Loucy (cell line): Measurements from ENCODE around the gene FOXP3.

Experiments used
- H2AFZ ChIP-seq: fragments of 200-600 bp; sonication (generic); 2 replicates; pipeline ENCODE4 v1.6.0; 2016; ENCODE audit warnings: antibody characterized with exemption, mild to moderate bottlenecking, low read length, moderate library complexity
- H3F3A ChIP-seq: fragments of 200-600 bp; 2 replicates; pipeline ENCODE4 v1.6.0; 2016; ENCODE audit warnings: antibody characterized with exemption, low read depth, mild to moderate bottlenecking
- H3K27me3 ChIP-seq: fragments of 200-600 bp; sonication (generic); 2 replicates; pipeline ENCODE4 v1.6.1; 2014; ENCODE audit warnings: low read length, mild to moderate bottlenecking; ENCODE audit not compliant: insufficient read depth, poor library complexity, severe bottlenecking
- H3K36me3 ChIP-seq: fragments of 200-600 bp; sonication (generic); 2 replicates; pipeline ENCODE4 v1.6.1; 2016; ENCODE audit warnings: low read length; ENCODE audit not compliant: insufficient read depth
- H3K4me1 ChIP-seq: fragments of 200-600 bp; sonication (generic); 2 replicates; pipeline ENCODE4 v1.5.1; 2014; ENCODE audit warnings: low read length, mild to moderate bottlenecking; ENCODE audit not compliant: insufficient read depth, poor library complexity, severe bottlenecking
- H3K4me2 ChIP-seq: fragments of 200-600 bp; sonication (generic); 2 replicates; pipeline ENCODE4 v1.6.0; 2014; ENCODE audit warnings: antibody characterized with exemption, low read length, low read depth, mild to moderate bottlenecking; ENCODE audit not compliant: poor library complexity, severe bottlenecking
- H3K4me3 ChIP-seq: fragments of 200-600 bp; sonication (generic); 2 replicates; pipeline ENCODE4 v1.5.1; 2014; ENCODE audit warnings: low read length, mild to moderate bottlenecking, mixed read lengths; ENCODE audit not compliant: poor library complexity, severe bottlenecking
- H3K79me2 ChIP-seq: fragments of 200-600 bp; sonication (generic); 2 replicates; pipeline ENCODE4 v1.6.1; 2014; ENCODE audit warnings: low read length; ENCODE audit not compliant: insufficient read depth
- H3K9ac ChIP-seq: fragments of 200-600 bp; sonication (generic); 2 replicates; pipeline ENCODE4 v1.6.0; 2014; ENCODE audit warnings: mild to moderate bottlenecking, low read depth, low read length, moderate library complexity; ENCODE audit not compliant: poor library complexity, severe bottlenecking
- H3K9me2 ChIP-seq: fragments of 200-600 bp; sonication (generic); replicated peaks from 2 replicates; pipeline ENCODE4 v1.6.1; 2016; ENCODE audit warnings: low read depth, low read length, mixed read lengths
- H3K9me3 ChIP-seq: fragments of 200-600 bp; sonication (generic); 2 replicates; pipeline ENCODE4 v1.6.1; 2014; ENCODE audit warnings: mild to moderate bottlenecking, antibody characterized with exemption, low read length, low read depth; ENCODE audit not compliant: insufficient read depth
- H4K20me1 ChIP-seq: fragments of 200-600 bp; sonication (generic); 2 replicates; pipeline ENCODE4 v1.6.0; 2014; ENCODE audit warnings: antibody characterized with exemption, low read length, mild to moderate bottlenecking; ENCODE audit not compliant: insufficient read depth, poor library complexity, severe bottlenecking
- EZH2phosphoT487 ChIP-seq: fragments of 200-600 bp; IDR thresholded peaks from 2 replicates; pipeline ENCODE4 v1.6.1; 2018; ENCODE audit warnings: antibody characterized with exemption, mild to moderate bottlenecking, moderate library complexity, borderline replicate concordance
- TF ChIP-seq, protein P1 (sequence below): fragments of 200-600 bp; sonication (generic); conservative IDR thresholded peaks from 2 replicates; pipeline ENCODE4 v1.5.1; 2014; ENCODE audit warnings: mild to moderate bottlenecking, antibody characterized with exemption, low read length

FOXP3 gene

DNA sequence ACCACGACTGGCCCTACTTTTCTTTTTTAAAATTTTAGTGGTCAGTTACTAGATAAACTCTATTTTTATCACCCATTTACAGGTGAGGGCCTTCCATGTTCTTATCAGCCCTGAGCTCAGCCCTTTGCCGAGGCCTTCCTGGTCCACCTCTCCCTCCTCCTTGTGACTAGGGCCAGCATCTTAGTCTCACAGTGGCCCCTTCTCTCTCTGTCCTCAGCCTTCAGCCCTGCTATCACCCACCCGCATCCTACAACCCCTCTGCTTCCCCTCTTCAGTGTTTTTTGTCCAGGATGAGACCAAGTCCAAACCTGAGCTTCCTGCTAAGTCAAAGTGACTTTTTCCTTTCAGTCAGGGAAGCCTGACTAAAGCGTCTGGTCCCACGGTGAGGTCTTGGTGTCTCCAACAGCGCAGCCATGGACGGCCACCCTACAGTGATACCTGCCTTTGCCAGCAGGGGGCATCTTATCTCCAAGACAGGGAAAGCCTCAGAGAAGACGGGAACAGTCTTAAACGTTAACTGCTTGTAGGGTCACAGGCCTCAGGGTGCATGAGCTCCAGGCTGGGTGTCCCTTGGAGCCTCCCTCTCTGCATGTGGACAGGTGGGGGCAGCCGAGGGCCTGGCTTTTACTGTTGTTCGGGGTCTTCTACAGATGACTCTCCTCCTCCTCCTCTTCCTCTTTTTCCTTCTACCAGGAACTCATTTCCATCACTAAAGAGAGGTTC, 27.3 kb upstream of the FOXP3 start:
- no peaks in the 10 kb centered on the region for H3K9me3 ChIP-seq
- H3K9ac ChIP-seq: no peak overlapping the region
- TF ChIP-seq, protein P1, sequence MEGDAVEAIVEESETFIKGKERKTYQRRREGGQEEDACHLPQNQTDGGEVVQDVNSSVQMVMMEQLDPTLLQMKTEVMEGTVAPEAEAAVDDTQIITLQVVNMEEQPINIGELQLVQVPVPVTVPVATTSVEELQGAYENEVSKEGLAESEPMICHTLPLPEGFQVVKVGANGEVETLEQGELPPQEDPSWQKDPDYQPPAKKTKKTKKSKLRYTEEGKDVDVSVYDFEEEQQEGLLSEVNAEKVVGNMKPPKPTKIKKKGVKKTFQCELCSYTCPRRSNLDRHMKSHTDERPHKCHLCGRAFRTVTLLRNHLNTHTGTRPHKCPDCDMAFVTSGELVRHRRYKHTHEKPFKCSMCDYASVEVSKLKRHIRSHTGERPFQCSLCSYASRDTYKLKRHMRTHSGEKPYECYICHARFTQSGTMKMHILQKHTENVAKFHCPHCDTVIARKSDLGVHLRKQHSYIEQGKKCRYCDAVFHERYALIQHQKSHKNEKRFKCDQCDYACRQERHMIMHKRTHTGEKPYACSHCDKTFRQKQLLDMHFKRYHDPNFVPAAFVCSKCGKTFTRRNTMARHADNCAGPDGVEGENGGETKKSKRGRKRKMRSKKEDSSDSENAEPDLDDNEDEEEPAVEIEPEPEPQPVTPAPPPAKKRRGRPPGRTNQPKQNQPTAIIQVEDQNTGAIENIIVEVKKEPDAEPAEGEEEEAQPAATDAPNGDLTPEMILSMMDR: peak; percentile 62
- no peak for TF ChIP-seq EZH2phosphoT487
- H3K4me2 ChIP-seq: no peak overlapping the region
- no peaks in the 10 kb centered on the region for H4K20me1 ChIP-seq
- H3K27me3 ChIP-seq: no peaks in the 10 kb centered on the region
- H3K9me2 ChIP-seq: no peaks in the 10 kb centered on the region
- H2AFZ ChIP-seq: no peak overlapping the region
- no peak overlapping the region for H3K4me3 ChIP-seq
- H3F3A ChIP-seq: no peaks in the 10 kb centered on the region
- H3K4me1 ChIP-seq: no peaks in the 10 kb centered on the region
- no peaks in the 10 kb centered on the region for H3K36me3 ChIP-seq
- no peaks in the 10 kb centered on the region for H3K79me2 ChIP-seq

DNA sequence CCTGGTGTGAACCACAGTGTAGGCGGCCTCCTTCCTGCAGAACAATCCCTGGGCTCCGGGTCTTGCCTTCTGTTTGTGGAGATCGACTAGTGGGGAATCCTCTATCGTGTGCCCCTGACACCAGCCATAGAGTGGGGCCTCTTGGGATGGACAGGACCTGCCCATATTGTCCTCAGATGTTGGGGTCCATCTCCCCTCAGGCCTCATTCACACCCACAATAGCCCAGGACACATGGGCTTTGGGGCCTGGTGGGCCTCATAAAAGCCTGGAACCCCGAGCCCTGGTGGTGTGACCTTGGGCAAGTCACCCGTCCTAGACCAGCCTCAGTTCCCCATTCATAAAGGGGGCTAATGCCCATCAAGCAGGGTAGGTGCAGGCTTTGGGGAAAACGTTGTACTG, 25.7 kb upstream of the FOXP3 start:
- Histone ChIP-seq H3K4me3 (no peak overlapping the region), H3K79me2 (no peaks in the 10 kb centered on the region), H3K4me2 (no peak overlapping the region), H2AFZ (no peak overlapping the region), H3K27me3 (no peaks in the 10 kb centered on the region), H3K9ac (no peak overlapping the region), H3K4me1 (no peaks in the 10 kb centered on the region), H3K36me3 (no peaks in the 10 kb centered on the region), H3K9me3 (no peaks in the 10 kb centered on the region), H3K9me2 (no peaks in the 10 kb centered on the region), H3F3A (no peaks in the 10 kb centered on the region), H4K20me1 (no peaks in the 10 kb centered on the region)
- TF ChIP-seq, protein P1: no peak
- TF ChIP-seq EZH2phosphoT487: no peak

DNA sequence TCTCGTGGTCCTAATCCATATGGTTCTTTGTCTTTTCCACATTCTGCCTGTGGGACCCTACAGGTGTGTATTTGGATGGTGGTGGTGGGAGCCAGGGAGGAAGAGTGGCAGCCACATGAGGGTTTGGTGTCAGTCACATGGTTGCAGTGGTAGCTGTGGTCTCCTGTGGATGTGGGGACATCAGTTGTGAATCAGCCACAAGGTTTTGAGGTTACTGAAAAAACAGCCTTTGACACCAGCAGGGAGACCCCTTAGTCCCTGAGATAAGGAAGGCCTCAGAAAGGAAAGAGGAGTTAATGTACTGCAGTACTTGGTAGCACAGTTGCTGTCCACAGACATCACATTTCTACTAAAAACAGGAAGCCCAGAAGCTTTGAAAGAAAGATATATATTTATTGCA, 23.2 kb upstream of the FOXP3 start:
- H3K9me3 ChIP-seq: no peaks in the 10 kb centered on the region
- H3K9ac ChIP-seq: no peak overlapping the region
- no peaks in the 10 kb centered on the region for H3F3A ChIP-seq
- no peaks in the 10 kb centered on the region for H3K4me1 ChIP-seq
- H4K20me1 ChIP-seq: no peaks in the 10 kb centered on the region
- no peak overlapping the region for H2AFZ ChIP-seq
- H3K36me3 ChIP-seq: no peaks in the 10 kb centered on the region
- H3K4me2 ChIP-seq: no peak overlapping the region
- no peak overlapping the region for H3K4me3 ChIP-seq
- H3K9me2 ChIP-seq: no peaks in the 10 kb centered on the region
- H3K27me3 ChIP-seq: no peaks in the 10 kb centered on the region
- H3K79me2 ChIP-seq: no peaks in the 10 kb centered on the region
- TF ChIP-seq EZH2phosphoT487: no peak
- TF ChIP-seq, protein P1: no peak
